Glutamatergic neuron (in vitro differentiated cells): ENCODE results near the gene TLR9. TPM values are rescaled to one million over a fixed set of nuclear protein-coding genes. Genes with fewer than 3 reads are reported as not detected.

Source experiments
- DNase-seq: peaks from one replicate; pipeline ENCODE4 v3.0.0; 2022
- H3K27ac Mint-ChIP-seq: one replicate; pipeline ENCODE4 v1.8.0; 2020; ENCODE audit warnings: mild to moderate bottlenecking, mixed read lengths, inconsistent platforms; ENCODE audit not compliant: unreplicated experiment
- H3K27me3 Mint-ChIP-seq: one replicate; pipeline ENCODE4 v1.8.0; 2020; ENCODE audit warnings: mild to moderate bottlenecking, moderate library complexity, mixed read lengths, inconsistent platforms; ENCODE audit not compliant: unreplicated experiment
- H3K36me3 Mint-ChIP-seq: one replicate; pipeline ENCODE4 v1.8.0; 2020; ENCODE audit warnings: mild to moderate bottlenecking, mixed read lengths, inconsistent platforms; ENCODE audit not compliant: unreplicated experiment
- H3K4me1 Mint-ChIP-seq: one replicate; pipeline ENCODE4 v1.8.0; 2020; ENCODE audit warnings: mild to moderate bottlenecking, low read depth, mixed read lengths, inconsistent platforms; ENCODE audit not compliant: unreplicated experiment
- H3K4me3 Mint-ChIP-seq: one replicate; pipeline ENCODE4 v1.8.0; 2020; ENCODE audit warnings: mild to moderate bottlenecking, mixed read lengths, inconsistent platforms; ENCODE audit not compliant: unreplicated experiment
- H3K9me3 Mint-ChIP-seq: one replicate; pipeline ENCODE4 v1.8.0; 2020; ENCODE audit warnings: mild to moderate bottlenecking, moderate library complexity, mixed read lengths, inconsistent platforms; ENCODE audit not compliant: unreplicated experiment
- CTCF ChIP-seq: fragments of 200-600 bp; sonication (generic); IDR thresholded peaks from one replicate; pipeline ENCODE4 v1.5.0; 2021; ENCODE audit not compliant: partially characterized antibody, unreplicated experiment
- total RNA-seq: library from RNA; stranded (reverse); fragmentation: NEBNext Ultra II Directional; extraction: Animal tissue kit (Norgen Biotek cat#: 25700); gene quantifications from one replicate; pipeline ENCODE4 v1.2.1, GENCODE V29; 2021; ENCODE audit not compliant: unreplicated experiment

The TLR9 gene
- total RNA-seq, 1 donor from 2014 or later, result 0.37 TPM

- no peak for TF ChIP-seq CTCF
- peaks cover 18% of the 10 kb centered on the region for H3K4me1 Mint-ChIP-seq
Measured at GRCh38 chr3:52240059-52240885, 14.8 kb upstream of the TLR9 start.

DNA sequence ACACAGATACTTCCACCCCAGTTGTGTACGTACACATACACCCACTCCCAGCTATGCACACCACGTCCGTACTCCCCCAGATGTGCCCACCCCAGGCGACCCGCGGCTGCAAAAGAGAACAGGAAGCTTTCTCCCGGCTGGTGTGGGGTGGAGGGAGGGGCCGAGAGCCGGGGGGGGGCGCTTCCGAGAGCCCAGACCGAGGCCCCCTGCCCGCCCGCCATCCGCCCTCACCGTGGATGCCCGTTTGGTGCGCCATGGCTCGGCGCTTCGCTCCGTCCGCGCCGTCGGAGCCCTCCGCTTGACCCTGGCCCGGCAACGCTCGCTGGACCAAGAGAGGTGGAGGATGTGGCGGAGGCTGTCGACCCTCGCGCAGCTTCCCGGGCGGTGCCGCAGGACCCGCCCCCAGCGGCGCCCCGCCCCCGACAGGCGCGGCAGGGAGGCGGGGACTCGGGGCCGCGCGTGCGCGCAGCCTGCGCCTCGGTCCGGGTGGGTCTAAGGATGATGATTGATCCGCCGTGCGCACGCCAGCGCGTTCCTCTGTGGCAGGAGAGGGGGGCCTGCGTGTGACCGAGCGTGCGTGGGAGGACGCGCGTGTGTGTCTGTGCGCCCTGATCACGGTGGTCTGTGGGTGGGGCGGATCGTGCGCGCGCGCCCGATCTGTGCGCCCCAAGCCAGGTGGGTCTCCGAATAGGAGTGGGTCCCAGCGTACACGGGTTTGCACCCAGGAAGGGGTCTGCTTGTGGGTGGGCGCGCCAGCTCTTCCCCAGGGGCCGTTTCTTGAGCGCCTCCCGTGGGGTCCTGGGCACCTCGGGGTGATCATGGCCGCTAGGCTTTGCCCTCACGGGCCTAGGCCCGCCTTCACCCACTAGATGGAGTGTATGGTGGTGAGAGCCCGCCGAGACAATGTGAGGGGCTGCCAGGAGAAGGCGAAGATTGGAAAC lies 13.6 kb upstream of the TLR9 start, which contains the start of gene TWF2:
Gene TWF2 (minus strand): TSS at position 398 of the 941 bp plus-strand sequence. CDS start 142 bp downstream, at position 256.
- H3K4me1 Mint-ChIP-seq, result peaks cover 20% of the 10 kb centered on the region
- peak; percentile 90 for DNase-seq
- H3K27ac Mint-ChIP-seq, result peak within 1 kb of the TSS; percentile 100
- no peak for TF ChIP-seq CTCF
- peak within 1 kb of the TSS; percentile 98 for H3K4me3 Mint-ChIP-seq
- H3K27me3 Mint-ChIP-seq, result peaks cover 18% of the 10 kb centered on the region
- H3K9me3 Mint-ChIP-seq, result peaks cover 25% of the 10 kb centered on the region
- no peaks in the 10 kb centered on the region for H3K36me3 Mint-ChIP-seq

More at GRCh38 chr3:52240059-52240885, 14.8 kb upstream of the TLR9 start:
- H3K36me3 Mint-ChIP-seq, result no peaks in the 10 kb centered on the region
- peak; percentile 78 for DNase-seq
- peaks cover 25% of the 10 kb centered on the region for H3K9me3 Mint-ChIP-seq
- peak overlapping the region; percentile 100 for H3K27ac Mint-ChIP-seq
- H3K27me3 Mint-ChIP-seq, result peaks cover 18% of the 10 kb centered on the region
- peak overlapping the region; percentile 94 for H3K4me3 Mint-ChIP-seq

DNA sequence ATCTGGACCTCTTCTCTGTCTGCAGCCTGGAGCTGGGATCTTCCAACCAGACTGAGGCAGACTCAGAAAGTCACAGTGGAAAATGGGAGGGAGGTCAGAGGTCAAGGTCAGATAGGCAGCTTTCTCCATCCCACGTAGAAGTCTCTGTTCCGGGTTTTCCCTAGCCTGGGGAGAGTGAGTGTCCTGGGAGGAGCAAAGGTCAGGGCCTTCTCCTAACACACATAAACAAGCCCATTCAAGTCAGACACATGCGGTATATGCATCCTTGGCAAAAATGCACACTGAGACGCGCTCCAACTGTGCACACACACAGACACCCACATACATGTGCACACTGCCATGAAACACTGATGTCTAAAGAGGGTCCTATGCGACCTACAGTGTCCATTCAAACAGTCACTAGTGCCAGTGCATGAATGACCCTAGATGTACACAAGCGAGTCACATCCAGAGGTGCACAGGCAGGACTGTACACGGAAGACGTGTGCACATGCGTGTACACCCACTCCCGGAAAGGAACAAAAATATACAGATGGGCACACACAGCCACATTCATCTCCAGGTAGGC lies 12.8 kb upstream of the TLR9 start:
- Mint-ChIP-seq H3K4me3 (peak overlapping the region; percentile 98), H3K27me3 (peaks cover 18% of the 10 kb centered on the region), H3K4me1 (peaks cover 20% of the 10 kb centered on the region), H3K27ac (peak overlapping the region; percentile 87), H3K36me3 (no peaks in the 10 kb centered on the region), H3K9me3 (peaks cover 23% of the 10 kb centered on the region)
- no peak for DNase-seq
- peak; percentile 12 for TF ChIP-seq CTCF

- H3K4me1 Mint-ChIP-seq, result peaks cover 20% of the 10 kb centered on the region
- peaks cover 18% of the 10 kb centered on the region for H3K27me3 Mint-ChIP-seq
- no peak for DNase-seq
- TF ChIP-seq CTCF, result peak; percentile 18
- peak overlapping the region; percentile 87 for H3K27ac Mint-ChIP-seq
- H3K4me3 Mint-ChIP-seq, result peak overlapping the region; percentile 98
- peaks cover 21% of the 10 kb centered on the region for H3K9me3 Mint-ChIP-seq
- H3K36me3 Mint-ChIP-seq, result no peaks in the 10 kb centered on the region
Measured at GRCh38 chr3:52237657-52238172, 12.3 kb upstream of the TLR9 start.
